Measurements from ENCODE around the gene FRMD4A. TPM values are rescaled to one million over a fixed set of nuclear protein-coding genes. Genes with fewer than 3 reads are reported as not detected.

The FRMD4A gene
- total RNA-seq, 2 experiments from 2014 or later, result 0.17 TPM; not detected in 1

GRCh38 chr10:13859979-13860654, 470.6 kb downstream of the FRMD4A start:
- Histone ChIP-seq H2AFZ (ENCODE audit: low read length) (no peak overlapping the region), H3K79me2 (ENCODE audit: insufficient read depth, low read depth, low read length) (no peaks in the 10 kb centered on the region), H3K27ac (ENCODE audit: low read depth, low read length, poor library complexity, severe bottlenecking) (no peak overlapping the region), H3K9me2 (ENCODE audit: insufficient read depth, low read length) (no peaks in the 10 kb centered on the region), H3K4me3 (ENCODE audit: low read depth, low read length, poor library complexity, severe bottlenecking) (no peak overlapping the region), H3K36me3 (ENCODE audit: insufficient read depth, low read length) (no peaks in the 10 kb centered on the region), H3K4me2 (ENCODE audit: low read length) (no peak overlapping the region), H3K9me3 (ENCODE audit: low read length) (no peaks in the 10 kb centered on the region), H4K20me1 (ENCODE audit: insufficient read depth, low read length) (no peaks in the 10 kb centered on the region), H3K4me1 (ENCODE audit: insufficient read depth, low read length, poor library complexity, severe bottlenecking) (no peaks in the 10 kb centered on the region)
- POLR2A ChIA-PET, result no interaction called here
- TF ChIP-seq EZH2phosphoT487 (IDR thresholded peaks at IDR 0.05; ENCODE audit: borderline replicate concordance, low read depth, low read length) (no peak), CTCF (conservative IDR thresholded peaks at IDR 0.05; ENCODE audit: low read length) (no peak)
- intact Hi-C loops (cut with micrococcal nuclease; ENCODE audit: unreplicated experiment), result no loop called here
- no peak for DNase-seq (ENCODE audit: low spot score)
- CTCF ChIA-PET (ENCODE audit: unreplicated experiment), result no interaction called here
- BruUV-seq (replicated peaks), result no TSS peak

- Histone ChIP-seq H3K4me2 (ENCODE audit: low read length) (no peak overlapping the region), H3K9me2 (ENCODE audit: insufficient read depth, low read length) (no peaks in the 10 kb centered on the region), H3K27ac (ENCODE audit: low read depth, low read length, poor library complexity, severe bottlenecking) (no peak overlapping the region), H3K79me2 (ENCODE audit: insufficient read depth, low read depth, low read length) (no peaks in the 10 kb centered on the region), H3K4me3 (ENCODE audit: low read depth, low read length, poor library complexity, severe bottlenecking) (no peak overlapping the region), H3K9me3 (ENCODE audit: low read length) (no peaks in the 10 kb centered on the region), H2AFZ (ENCODE audit: low read length) (no peak overlapping the region), H3K4me1 (ENCODE audit: insufficient read depth, low read length, poor library complexity, severe bottlenecking) (peaks cover 5% of the 10 kb centered on the region), H4K20me1 (ENCODE audit: insufficient read depth, low read length) (no peaks in the 10 kb centered on the region), H3K36me3 (ENCODE audit: insufficient read depth, low read length) (no peaks in the 10 kb centered on the region)
- POLR2A ChIA-PET, result no interaction called here
- no peak for DNase-seq (ENCODE audit: low spot score)
- no TSS peak for BruUV-seq (replicated peaks)
- TF ChIP-seq EZH2phosphoT487 (IDR thresholded peaks at IDR 0.05; ENCODE audit: borderline replicate concordance, low read depth, low read length) (no peak), CTCF (conservative IDR thresholded peaks at IDR 0.05; ENCODE audit: low read length) (no peak)
- CTCF ChIA-PET (ENCODE audit: unreplicated experiment), result no interaction called here
- intact Hi-C loops (cut with micrococcal nuclease; ENCODE audit: unreplicated experiment), result no loop called here
Measured at GRCh38 chr10:13858709-13859108, 472.0 kb downstream of the FRMD4A start.

- intact Hi-C loops (cut with micrococcal nuclease; ENCODE audit: unreplicated experiment), result no loop called here
- H3K9me3 ChIP-seq (ENCODE audit: low read length), result no peaks in the 10 kb centered on the region
- H3K9me2 ChIP-seq (ENCODE audit: insufficient read depth, low read length), result no peaks in the 10 kb centered on the region
Measured at GRCh38 chr10:13857451-13857850, 473.3 kb downstream of the FRMD4A start.

More at GRCh38 chr10:13857451-13857850, 473.3 kb downstream of the FRMD4A start:
- DNase-seq (ENCODE audit: low spot score), result no peak
- no peak overlapping the region for H3K4me2 ChIP-seq (ENCODE audit: low read length)
- H3K36me3 ChIP-seq (ENCODE audit: insufficient read depth, low read length), result no peaks in the 10 kb centered on the region
- H3K27ac ChIP-seq (ENCODE audit: low read depth, low read length, poor library complexity, severe bottlenecking), result no peak overlapping the region
- no peaks in the 10 kb centered on the region for H4K20me1 ChIP-seq (ENCODE audit: insufficient read depth, low read length)
- ChIA-PET POLR2A (interaction anchor here (0.6 kb wide), 1 partner anchor 144 kb away, joined by 3 read pairs; no protein-coding TSS in a partner anchor), CTCF (ENCODE audit: unreplicated experiment) (no interaction called here)
- H3K4me1 ChIP-seq (ENCODE audit: insufficient read depth, low read length, poor library complexity, severe bottlenecking), result peaks cover 10% of the 10 kb centered on the region
- no peak overlapping the region for H2AFZ ChIP-seq (ENCODE audit: low read length)
- H3K79me2 ChIP-seq (ENCODE audit: insufficient read depth, low read depth, low read length), result no peaks in the 10 kb centered on the region
- BruUV-seq (replicated peaks), result no TSS peak
- no peak overlapping the region for H3K4me3 ChIP-seq (ENCODE audit: low read depth, low read length, poor library complexity, severe bottlenecking)
- TF ChIP-seq CTCF (conservative IDR thresholded peaks at IDR 0.05; ENCODE audit: low read length) (no peak), EZH2phosphoT487 (IDR thresholded peaks at IDR 0.05; ENCODE audit: borderline replicate concordance, low read depth, low read length) (no peak)
